CD4-positive, alpha-beta T cell treated with Interferon gamma for 1 hour (primary cell): ENCODE results near the gene PRSS36.
"Not testable (repeated sequence)": the region's sequence is repeated elsewhere in the genome, so short reads cannot be mapped to it uniquely, and the experiment has no call there.

ENCODE experiments used
- DNase-seq: peaks from one replicate; pipeline ENCODE4 v3.0.0-alpha.2; 2020

Gene PRSS36

GRCh38 chr16:31183432-31184428 lies 33.9 kb upstream of the PRSS36 start:
- DNase-seq = no peak

GRCh38 chr16:31182391-31182790 lies 32.5 kb upstream of the PRSS36 start:
- DNase-seq = no peak

- DNase-seq = peak; percentile 11
Measured at GRCh38 chr16:31181102-31181830, 31.4 kb upstream of the PRSS36 start.

GRCh38 chr16:31179747-31180459 lies 30.0 kb upstream of the PRSS36 start, which contains the start of gene FUS:
Gene FUS (plus strand): TSS chr16:31180139. CDS start chr16:31180215, 76 bp downstream.
- peak; percentile 88 for DNase-seq

GRCh38 chr16:31179219-31179746 lies 29.4 kb upstream of the PRSS36 start:
- DNase-seq = no peak

- DNase-seq = peak; percentile 22
Measured at GRCh38 chr16:31177136-31177535, 27.3 kb upstream of the PRSS36 start.

GRCh38 chr16:31170048-31170447 lies 20.2 kb upstream of the PRSS36 start:
- DNase-seq = not testable (repeated sequence)

GRCh38 chr16:31168848-31169247 lies 19.0 kb upstream of the PRSS36 start:
- DNase-seq = no peak

GRCh38 chr16:31167315-31167714 lies 17.4 kb upstream of the PRSS36 start:
- DNase-seq = no peak

- DNase-seq = peak; percentile 30
Measured at GRCh38 chr16:31157136-31157535, 7.3 kb upstream of the PRSS36 start.

GRCh38 chr16:31150976-31151375 lies 1.1 kb upstream of the PRSS36 start:
- not testable (repeated sequence) for DNase-seq

- no peak for DNase-seq
Measured at GRCh38 chr16:31149332-31149731, 534 bp downstream of the PRSS36 start.

- DNase-seq = no peak
Measured at GRCh38 chr16:31148896-31149295, 970 bp downstream of the PRSS36 start.

- DNase-seq = no peak
Measured at GRCh38 chr16:31148281-31148728, 1.6 kb downstream of the PRSS36 start.

GRCh38 chr16:31147574-31147973 lies 2.3 kb downstream of the PRSS36 start:
- DNase-seq = no peak

GRCh38 chr16:31145398-31145990 lies 4.4 kb downstream of the PRSS36 start:
- no peak for DNase-seq

- not testable (repeated sequence) for DNase-seq
Measured at GRCh38 chr16:31144418-31144817, 5.4 kb downstream of the PRSS36 start.

- DNase-seq = no peak
Measured at GRCh38 chr16:31143694-31144148, 6.1 kb downstream of the PRSS36 start.

- no peak for DNase-seq
Measured at GRCh38 chr16:31143011-31143693, 6.7 kb downstream of the PRSS36 start.

- DNase-seq = peak; percentile 99
Measured at GRCh38 chr16:31142109-31143010, 7.5 kb downstream of the PRSS36 start.
